Stimulated activated CD8-positive, alpha-beta memory T cell treated with anti-CD3 and anti-CD28 coated beads, Interleukin-4, amount 100 ng/mL, for 24 hours (primary cell): ENCODE data around the gene DHPS.
"Not testable (repeated sequence)": the region's sequence is repeated elsewhere in the genome, so short reads cannot be mapped to it uniquely, and the experiment has no call there.

ENCODE experiments used
- DNase-seq: peaks from one replicate; pipeline ENCODE4 v3.0.0-alpha.2; 2020; ENCODE audit warnings: low read depth

DHPS gene

DNA sequence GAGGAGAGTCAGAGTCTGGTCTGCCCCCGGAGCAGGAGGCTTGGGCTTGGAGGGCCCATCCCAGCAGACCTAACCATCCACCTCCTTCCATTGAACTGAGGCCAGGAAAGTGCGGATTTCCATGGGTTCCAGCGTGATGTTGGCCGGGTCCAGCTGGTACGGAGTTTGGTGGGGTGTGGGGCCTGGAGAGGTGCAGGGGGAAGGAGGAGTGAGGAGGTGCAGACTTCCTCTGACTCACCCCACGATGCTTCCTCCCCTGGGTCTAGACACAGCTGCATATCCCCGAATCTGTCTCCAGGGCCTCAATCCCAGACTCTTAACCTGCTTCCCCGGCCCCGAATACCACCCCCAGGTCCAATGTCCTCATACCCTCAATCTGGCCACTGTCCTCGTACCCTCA is 35.1 kb downstream of the DHPS start:
- no peak for DNase-seq

DNA sequence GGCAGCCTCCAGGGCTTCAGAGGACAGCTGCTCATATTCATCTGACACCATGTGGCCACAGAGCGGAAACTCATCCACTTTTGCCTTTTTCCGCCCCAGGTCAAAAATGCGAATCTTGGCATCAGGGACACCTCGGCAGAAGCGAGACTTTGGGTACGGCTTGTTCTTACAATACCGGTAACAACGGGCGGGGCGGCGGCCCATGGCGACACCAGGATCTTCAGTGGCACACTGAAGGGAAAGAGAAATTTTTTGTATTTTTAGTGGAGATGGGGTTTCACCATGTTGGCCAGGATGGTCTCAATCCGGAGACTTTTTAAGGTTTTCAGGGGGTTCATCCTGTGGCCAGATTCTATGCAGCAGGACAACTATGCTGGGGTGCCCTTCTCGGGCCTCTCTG is 38.0 kb downstream of the DHPS start:
- DNase-seq: not testable (repeated sequence)

DNA sequence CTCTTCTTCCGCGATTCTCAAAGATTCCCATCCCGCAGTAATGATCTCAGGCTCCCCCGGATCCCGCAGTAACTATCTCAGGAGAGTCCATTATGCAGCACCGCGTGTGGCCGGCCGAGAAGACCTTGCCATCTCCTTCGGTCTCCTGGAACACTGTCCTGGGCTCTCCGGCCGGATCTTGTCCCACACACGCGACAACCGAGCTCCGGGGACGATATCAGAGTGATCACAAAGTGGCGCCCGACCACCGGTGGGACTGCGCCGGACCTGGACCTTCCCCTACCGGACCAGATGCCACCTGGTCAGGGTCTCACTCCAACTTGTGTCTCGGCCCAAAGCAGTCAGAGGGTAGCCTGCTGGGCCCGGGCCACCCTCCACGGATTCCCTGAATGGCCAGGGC is 39.2 kb downstream of the DHPS start:
- DNase-seq: no peak

- DNase-seq: no peak
These were observed 40.2 kb downstream of the DHPS start for GRCh38 chr19:12641456-12641855.

- peak; percentile 82 for DNase-seq
These were observed 41.6 kb downstream of the DHPS start for GRCh38 chr19:12639901-12640613.

DNA sequence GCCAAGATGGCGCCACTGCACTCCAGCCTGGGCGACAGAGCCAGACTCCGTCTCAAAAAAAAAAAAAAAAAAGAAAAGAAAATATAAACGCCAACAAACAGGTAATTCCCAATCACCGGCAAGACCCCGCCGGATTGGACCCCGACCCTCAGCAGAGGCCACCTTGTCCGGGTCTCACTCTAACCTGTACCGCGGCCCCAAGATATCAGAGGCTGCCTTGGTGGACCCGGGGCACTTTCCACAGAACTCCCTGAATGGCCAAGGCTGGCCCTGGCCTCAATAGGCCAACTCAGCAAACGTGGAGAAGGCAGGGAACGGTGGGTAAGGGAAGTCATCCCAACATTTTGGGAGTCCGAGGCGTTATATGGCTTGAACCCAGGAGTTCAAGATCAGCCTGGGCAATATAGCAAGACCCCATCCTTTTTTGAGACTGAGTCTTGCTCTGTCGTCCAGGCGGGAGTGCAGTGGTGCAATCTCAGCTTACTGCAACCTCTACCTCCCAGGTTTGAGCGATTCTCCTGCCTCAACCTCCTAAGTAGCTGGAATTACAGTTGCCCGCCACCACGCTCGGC is 43.0 kb downstream of the DHPS start:
- DNase-seq: no peak

DNA sequence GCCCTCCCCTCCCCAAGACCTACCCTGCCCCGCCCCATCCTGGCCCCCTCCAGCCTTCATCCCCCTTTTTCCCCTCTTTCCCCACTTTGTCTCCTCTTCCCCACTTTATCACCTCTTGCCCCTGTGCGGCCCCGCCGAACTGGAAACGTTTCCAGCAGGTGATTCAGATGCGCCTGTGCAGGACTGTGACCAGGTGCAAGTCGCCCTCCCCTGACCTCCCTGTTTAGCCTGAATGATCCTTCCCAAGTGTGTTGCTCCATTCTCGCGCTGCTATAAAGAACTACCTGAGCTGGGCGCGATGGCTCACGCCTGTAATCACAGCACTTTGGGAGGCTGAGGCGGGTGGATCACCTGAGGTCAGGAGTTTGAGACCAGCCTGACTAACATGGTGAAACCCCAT is 45.0 kb downstream of the DHPS start:
- DNase-seq: no peak

DNA sequence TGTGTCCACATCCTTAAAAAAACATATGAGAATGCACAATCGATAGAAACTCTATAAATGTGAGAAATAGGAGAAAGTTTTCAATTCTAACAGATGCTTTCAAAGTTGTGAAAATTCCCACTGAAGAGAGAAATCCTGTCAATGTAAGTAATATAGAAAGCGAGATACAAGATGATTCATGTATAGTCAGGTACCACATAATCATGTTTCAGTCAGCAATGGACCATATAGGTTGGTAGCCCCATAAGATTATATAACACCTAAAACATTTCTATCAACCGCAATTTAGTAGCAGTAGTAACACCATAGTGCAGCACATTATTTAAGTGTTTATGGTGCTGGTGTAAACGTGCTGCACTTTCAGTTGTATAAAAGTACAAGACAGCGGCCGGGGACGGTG is 52.5 kb downstream of the DHPS start:
- DNase-seq: no peak

DNA sequence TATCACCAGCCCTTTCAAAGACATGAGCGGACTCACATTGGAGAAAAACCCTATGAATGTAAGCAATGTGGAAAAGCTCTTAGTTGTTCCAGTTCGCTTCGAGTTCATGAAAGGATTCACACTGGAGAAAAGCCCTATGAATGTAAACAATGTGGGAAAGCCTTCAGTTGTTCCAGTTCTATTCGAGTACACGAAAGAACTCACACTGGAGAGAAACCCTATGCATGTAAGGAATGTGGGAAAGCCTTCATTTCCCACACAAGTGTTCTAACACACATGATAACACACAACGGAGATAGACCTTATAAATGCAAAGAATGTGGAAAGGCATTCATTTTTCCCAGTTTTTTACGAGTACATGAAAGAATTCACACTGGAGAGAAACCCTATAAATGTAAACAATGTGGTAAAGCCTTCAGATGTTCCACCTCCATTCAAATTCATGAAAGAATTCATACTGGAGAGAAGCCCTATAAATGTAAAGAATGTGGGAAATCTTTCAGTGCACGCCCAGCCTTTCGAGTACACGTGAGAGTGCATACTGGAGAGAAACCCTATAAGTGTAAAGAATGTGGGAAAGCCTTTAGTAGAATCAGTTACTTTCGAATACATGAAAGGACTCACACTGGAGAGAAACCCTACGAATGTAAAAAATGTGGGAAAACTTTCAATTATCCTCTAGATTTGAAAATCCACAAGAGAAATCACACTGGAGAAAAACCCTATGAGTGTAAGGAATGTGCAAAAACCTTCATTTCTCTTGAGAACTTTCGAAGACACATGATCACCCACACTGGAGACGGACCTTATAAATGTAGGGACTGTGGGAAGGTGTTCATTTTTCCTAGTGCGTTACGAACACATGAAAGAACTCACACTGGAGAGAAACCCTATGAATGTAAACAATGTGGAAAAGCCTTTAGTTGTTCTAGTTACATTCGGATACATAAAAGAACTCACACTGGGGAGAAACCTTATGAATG is 53.3 kb downstream of the DHPS start:
- DNase-seq: no peak

DNA sequence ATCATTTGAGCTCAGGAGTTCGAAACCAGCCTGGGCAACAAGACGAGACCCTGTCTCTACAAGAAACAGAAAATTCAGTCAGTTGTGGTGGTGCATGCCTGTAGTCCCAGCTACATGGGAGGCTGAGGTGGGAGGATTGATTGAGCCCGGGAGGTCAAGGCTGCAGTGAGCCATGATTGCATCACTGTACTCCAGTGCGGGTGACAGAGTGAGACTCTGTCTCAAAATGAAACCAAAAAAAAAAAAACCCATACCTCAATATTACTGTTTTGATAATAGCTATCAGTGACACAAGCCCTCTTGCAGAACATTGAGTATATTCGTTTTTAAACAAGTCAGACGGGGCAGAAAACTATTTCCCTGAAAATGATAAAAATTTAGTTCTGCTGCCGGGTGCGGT is 54.7 kb downstream of the DHPS start:
- no peak for DNase-seq
